Activated CD4-positive, alpha-beta T cell treated with anti-CD3 and anti-CD28 coated beads for 24 hours (primary cell): ENCODE results near the gene WDR77.

Source experiments
- DNase-seq, 2 donors: peaks; one replicate each; pipeline ENCODE4 v3.0.0-alpha.2; 2020; ENCODE audit warnings: low read depth in 2 of 2

The WDR77 gene

GRCh38 chr1:111448918-111449702 lies at the start of gene WDR77, which contains the start of gene ATP5PB:
TSS of gene WDR77 (minus strand) at chr1:111449256. CDS start at chr1:111449169, 87 bp downstream.
TSS of gene ATP5PB (plus strand) at chr1:111449464. CDS start at chr1:111449542, 78 bp downstream.
- DNase-seq, result peak; percentile 72 to 80

- DNase-seq, result no peak
These were observed 48.5 kb upstream of the WDR77 start for GRCh38 chr1:111497592-111497991.

- no peak for DNase-seq
These were observed 47.3 kb upstream of the WDR77 start for GRCh38 chr1:111496398-111496797.

GRCh38 chr1:111491070-111491469 lies 42.0 kb upstream of the WDR77 start:
- no peak for DNase-seq

- DNase-seq, result no peak
These were observed 41.2 kb upstream of the WDR77 start for GRCh38 chr1:111490220-111490619.

- no peak for DNase-seq
These were observed 40.5 kb upstream of the WDR77 start for GRCh38 chr1:111489604-111490003.

- DNase-seq, result no peak
These were observed 39.6 kb upstream of the WDR77 start for GRCh38 chr1:111488669-111489068.

GRCh38 chr1:111487133-111487532 lies 38.1 kb upstream of the WDR77 start:
- no peak for DNase-seq

GRCh38 chr1:111486431-111486830 lies 37.4 kb upstream of the WDR77 start:
- DNase-seq, result no peak

- no peak for DNase-seq
These were observed 35.5 kb upstream of the WDR77 start for GRCh38 chr1:111484391-111485026.

GRCh38 chr1:111483876-111484275 lies 34.8 kb upstream of the WDR77 start:
- DNase-seq, result no peak

GRCh38 chr1:111483166-111483565 lies 34.1 kb upstream of the WDR77 start:
- DNase-seq, result no peak

- peak in 1 of 2 donors; percentile 40 for DNase-seq
These were observed 32.5 kb upstream of the WDR77 start for GRCh38 chr1:111481387-111482221.

GRCh38 chr1:111480674-111481073 lies 31.6 kb upstream of the WDR77 start:
- no peak for DNase-seq

GRCh38 chr1:111476761-111477309 lies 27.8 kb upstream of the WDR77 start:
- DNase-seq, result no peak

GRCh38 chr1:111476214-111476613 lies 27.2 kb upstream of the WDR77 start:
- DNase-seq, result no peak

- no peak for DNase-seq
These were observed 26.6 kb upstream of the WDR77 start for GRCh38 chr1:111475701-111476100.

- DNase-seq, result no peak
These were observed 25.5 kb upstream of the WDR77 start for GRCh38 chr1:111474521-111474920.

GRCh38 chr1:111474106-111474505 lies 25.1 kb upstream of the WDR77 start:
- no peak for DNase-seq

GRCh38 chr1:111471538-111471937 lies 22.5 kb upstream of the WDR77 start:
- no peak for DNase-seq

GRCh38 chr1:111471012-111471411 lies 22.0 kb upstream of the WDR77 start:
- peak in 1 of 2 donors; percentile 39 for DNase-seq

GRCh38 chr1:111470596-111470995 lies 21.5 kb upstream of the WDR77 start:
- DNase-seq, result no peak
